ENCODE measurements around the gene NRL.

NRL gene

GRCh38 chr14:24146978-24147760 is 32.4 kb upstream of the NRL start, which contains the start of gene RNF31:
Gene RNF31, plus strand, starts transcription at chr14:24147498. Its CDS starts 201 bp downstream, at chr14:24147699.
- TF ChIP-seq CTCF (IDR thresholded peaks at IDR 0.05), result no peak
- no peak for TF ChIP-seq ZFX (IDR thresholded peaks at IDR 0.05; ENCODE audit: borderline replicate concordance)
- peak within 1 kb of the TSS; percentile 93 for H3K27ac ChIP-seq

- TF ChIP-seq CTCF (IDR thresholded peaks at IDR 0.05) (no peak), ZFX (IDR thresholded peaks at IDR 0.05; ENCODE audit: borderline replicate concordance) (no peak)
Observed at GRCh38 chr14:24146453-24146977, 31.8 kb upstream of the NRL start, which contains the start of gene PSME2. Gene PSME2, minus strand, starts transcription at chr14:24146610. Its CDS starts 29 bp downstream, at chr14:24146581.

GRCh38 chr14:24145690-24146452 is 31.1 kb upstream of the NRL start:
- peak overlapping the region; percentile 93 for H3K27ac ChIP-seq
- no peak for TF ChIP-seq ZFX (IDR thresholded peaks at IDR 0.05; ENCODE audit: borderline replicate concordance)
- TF ChIP-seq CTCF (IDR thresholded peaks at IDR 0.05), result no peak

More at GRCh38 chr14:24146453-24146977, 31.8 kb upstream of the NRL start, which contains the start of gene PSME2:
- peak within 1 kb of the TSS; percentile 93 for H3K27ac ChIP-seq

- TF ChIP-seq CTCF (IDR thresholded peaks at IDR 0.05) (no peak), ZFX (IDR thresholded peaks at IDR 0.05; ENCODE audit: borderline replicate concordance) (no peak)
- H3K27ac ChIP-seq, result peak overlapping the region; percentile 93
Observed at GRCh38 chr14:24145219-24145618, 30.5 kb upstream of the NRL start.

GRCh38 chr14:24144451-24144850 is 29.7 kb upstream of the NRL start:
- no peak for TF ChIP-seq CTCF (IDR thresholded peaks at IDR 0.05)
- TF ChIP-seq ZFX (IDR thresholded peaks at IDR 0.05; ENCODE audit: borderline replicate concordance), result no peak
- H3K27ac ChIP-seq, result 0 out of 2 replicates have a peak overlapping the region, but pooled peaks have one; percentile 94

- TF ChIP-seq ZFX (IDR thresholded peaks at IDR 0.05; ENCODE audit: borderline replicate concordance), result no peak
- TF ChIP-seq CTCF (IDR thresholded peaks at IDR 0.05), result no peak
- H3K27ac ChIP-seq, result peak overlapping the region; percentile 94; the same call in 1 of the 2 replicates
Observed at GRCh38 chr14:24143511-24143910, 28.8 kb upstream of the NRL start.

Measured in 22Rv1 (cell line).